Measurements from ENCODE around the gene FOXE1.

GRCh38 chr9:97812247-97812543, 40.8 kb upstream of the FOXE1 start:
- TF ChIP-seq, protein P1, sequence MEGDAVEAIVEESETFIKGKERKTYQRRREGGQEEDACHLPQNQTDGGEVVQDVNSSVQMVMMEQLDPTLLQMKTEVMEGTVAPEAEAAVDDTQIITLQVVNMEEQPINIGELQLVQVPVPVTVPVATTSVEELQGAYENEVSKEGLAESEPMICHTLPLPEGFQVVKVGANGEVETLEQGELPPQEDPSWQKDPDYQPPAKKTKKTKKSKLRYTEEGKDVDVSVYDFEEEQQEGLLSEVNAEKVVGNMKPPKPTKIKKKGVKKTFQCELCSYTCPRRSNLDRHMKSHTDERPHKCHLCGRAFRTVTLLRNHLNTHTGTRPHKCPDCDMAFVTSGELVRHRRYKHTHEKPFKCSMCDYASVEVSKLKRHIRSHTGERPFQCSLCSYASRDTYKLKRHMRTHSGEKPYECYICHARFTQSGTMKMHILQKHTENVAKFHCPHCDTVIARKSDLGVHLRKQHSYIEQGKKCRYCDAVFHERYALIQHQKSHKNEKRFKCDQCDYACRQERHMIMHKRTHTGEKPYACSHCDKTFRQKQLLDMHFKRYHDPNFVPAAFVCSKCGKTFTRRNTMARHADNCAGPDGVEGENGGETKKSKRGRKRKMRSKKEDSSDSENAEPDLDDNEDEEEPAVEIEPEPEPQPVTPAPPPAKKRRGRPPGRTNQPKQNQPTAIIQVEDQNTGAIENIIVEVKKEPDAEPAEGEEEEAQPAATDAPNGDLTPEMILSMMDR (IDR thresholded peaks at IDR 0.05), result no peak
- no peak for TF ChIP-seq TCF7L2 (IDR thresholded peaks at IDR 0.05; ENCODE audit: low read depth, low read length)
- TF ChIP-seq SIN3A (IDR thresholded peaks at IDR 0.05; ENCODE audit: borderline replicate concordance, insufficient read depth, low read depth, low read length), result no peak
- TF ChIP-seq, protein P2, sequence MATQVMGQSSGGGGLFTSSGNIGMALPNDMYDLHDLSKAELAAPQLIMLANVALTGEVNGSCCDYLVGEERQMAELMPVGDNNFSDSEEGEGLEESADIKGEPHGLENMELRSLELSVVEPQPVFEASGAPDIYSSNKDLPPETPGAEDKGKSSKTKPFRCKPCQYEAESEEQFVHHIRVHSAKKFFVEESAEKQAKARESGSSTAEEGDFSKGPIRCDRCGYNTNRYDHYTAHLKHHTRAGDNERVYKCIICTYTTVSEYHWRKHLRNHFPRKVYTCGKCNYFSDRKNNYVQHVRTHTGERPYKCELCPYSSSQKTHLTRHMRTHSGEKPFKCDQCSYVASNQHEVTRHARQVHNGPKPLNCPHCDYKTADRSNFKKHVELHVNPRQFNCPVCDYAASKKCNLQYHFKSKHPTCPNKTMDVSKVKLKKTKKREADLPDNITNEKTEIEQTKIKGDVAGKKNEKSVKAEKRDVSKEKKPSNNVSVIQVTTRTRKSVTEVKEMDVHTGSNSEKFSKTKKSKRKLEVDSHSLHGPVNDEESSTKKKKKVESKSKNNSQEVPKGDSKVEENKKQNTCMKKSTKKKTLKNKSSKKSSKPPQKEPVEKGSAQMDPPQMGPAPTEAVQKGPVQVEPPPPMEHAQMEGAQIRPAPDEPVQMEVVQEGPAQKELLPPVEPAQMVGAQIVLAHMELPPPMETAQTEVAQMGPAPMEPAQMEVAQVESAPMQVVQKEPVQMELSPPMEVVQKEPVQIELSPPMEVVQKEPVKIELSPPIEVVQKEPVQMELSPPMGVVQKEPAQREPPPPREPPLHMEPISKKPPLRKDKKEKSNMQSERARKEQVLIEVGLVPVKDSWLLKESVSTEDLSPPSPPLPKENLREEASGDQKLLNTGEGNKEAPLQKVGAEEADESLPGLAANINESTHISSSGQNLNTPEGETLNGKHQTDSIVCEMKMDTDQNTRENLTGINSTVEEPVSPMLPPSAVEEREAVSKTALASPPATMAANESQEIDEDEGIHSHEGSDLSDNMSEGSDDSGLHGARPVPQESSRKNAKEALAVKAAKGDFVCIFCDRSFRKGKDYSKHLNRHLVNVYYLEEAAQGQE (IDR thresholded peaks at IDR 0.05; ENCODE audit: insufficient read depth in 1 of 2, low read depth in 2 of 2, low read length in 1 of 2), result no peak
